ENCODE results near the gene TXNDC16. TPM values are rescaled to one million over a fixed set of nuclear protein-coding genes. Genes with fewer than 3 reads are reported as not detected.
"Not testable (repeated sequence)": the region's sequence is repeated elsewhere in the genome, so short reads cannot be mapped to it uniquely, and the experiment has no call there.

TXNDC16 gene
- total RNA-seq, 2 donors from 2014 or later = 5.0 to 9.9 TPM

DNA sequence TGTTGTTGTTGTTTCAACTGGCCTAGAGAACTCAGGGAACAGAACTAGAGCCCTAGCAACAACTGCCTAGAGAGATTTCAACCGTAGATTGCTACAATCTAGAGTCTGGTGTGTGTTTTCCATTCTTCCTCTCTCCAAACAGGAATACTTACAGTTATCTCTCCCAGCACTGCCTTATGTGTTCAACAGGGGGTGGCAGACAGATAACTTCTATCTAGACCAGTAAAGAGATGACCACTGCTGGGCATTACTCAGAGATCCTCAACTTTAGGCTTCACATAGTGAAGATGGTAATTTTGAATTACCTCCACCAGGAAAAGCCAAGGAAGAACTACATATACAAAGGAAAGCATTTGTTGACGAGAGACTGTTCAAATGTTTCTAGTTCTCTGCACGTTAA lies 4.8 kb downstream of the TXNDC16 start:
- intact Hi-C loops (cut with DNase I) = no loop called here
- no peak for DNase-seq (ENCODE audit: low spot score)

DNA sequence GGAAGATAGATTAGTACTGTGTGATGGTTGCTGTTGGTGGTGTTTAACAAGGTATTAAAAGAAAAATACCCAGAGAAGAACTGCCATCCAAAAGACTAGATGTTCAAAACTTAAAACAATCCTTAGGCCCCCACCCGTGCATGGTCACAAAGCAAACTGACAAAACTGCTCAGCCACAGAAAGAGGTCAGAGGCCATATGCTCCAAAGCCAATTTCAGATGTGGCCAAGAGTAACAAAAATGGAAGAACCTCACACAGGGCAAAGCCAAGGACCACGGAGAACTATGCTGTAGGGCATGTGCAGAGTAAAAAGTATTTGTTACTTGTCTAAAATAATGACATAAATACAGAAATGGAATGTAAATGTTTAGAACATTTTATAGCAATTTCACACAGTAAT lies 5.3 kb downstream of the TXNDC16 start:
- intact Hi-C loops (cut with DNase I) = no loop called here
- no peak for DNase-seq (ENCODE audit: low spot score)

DNA sequence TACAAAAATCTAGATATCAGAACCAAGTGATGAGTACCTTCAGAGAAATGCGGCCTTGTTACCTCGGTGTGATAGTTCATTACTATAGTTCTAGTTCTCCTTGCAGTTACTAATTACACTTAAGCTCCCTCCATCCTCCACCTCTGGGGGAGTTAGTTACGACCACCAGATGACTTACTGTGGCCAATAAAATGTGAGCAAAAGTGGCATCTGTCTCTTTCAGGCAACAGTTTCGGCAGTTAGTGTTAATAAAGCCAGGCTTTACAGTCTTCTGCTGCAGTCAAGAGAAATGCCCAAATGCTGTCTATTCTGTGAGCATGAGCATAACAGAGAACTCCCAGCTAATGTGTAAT lies 6.0 kb downstream of the TXNDC16 start:
- intact Hi-C loops (cut with DNase I) = no loop called here
- no peak for DNase-seq (ENCODE audit: low spot score)

DNA sequence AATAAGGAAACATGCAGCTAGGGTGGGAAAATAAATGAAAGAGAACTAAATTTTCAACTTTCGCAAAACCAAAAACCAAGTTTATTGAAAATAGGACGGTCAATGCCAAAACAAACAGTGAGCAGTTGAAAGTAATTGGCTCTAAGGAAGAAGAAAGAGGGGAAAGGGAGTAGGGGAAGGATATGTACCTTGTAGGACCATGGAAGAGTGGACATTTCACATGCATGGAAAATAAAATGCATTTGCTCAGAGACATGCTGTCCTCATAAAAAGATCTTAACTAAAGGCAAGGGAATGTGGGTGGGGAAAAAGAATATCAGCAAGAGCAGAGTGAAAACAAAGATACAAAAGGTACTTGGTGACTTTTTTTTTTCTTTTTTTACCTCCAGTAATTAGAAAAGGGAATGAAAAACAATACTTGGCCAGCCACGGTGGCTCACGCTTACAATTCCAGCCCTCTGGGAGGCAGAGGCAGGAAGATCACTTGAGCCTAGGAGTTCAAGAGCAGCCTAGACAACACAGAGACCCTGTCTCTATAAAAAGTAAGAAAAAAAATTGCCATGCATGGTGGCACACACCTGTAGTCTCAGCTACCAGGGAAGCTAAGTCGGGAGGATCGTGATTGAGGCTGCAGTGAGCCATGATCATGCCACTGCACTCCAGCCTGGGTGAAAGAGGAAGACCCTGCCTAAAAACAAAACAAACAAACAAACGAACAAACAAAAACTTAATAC lies 6.6 kb downstream of the TXNDC16 start:
- no peak for DNase-seq (ENCODE audit: low spot score)
- intact Hi-C loops (cut with DNase I) = no loop called here

DNA sequence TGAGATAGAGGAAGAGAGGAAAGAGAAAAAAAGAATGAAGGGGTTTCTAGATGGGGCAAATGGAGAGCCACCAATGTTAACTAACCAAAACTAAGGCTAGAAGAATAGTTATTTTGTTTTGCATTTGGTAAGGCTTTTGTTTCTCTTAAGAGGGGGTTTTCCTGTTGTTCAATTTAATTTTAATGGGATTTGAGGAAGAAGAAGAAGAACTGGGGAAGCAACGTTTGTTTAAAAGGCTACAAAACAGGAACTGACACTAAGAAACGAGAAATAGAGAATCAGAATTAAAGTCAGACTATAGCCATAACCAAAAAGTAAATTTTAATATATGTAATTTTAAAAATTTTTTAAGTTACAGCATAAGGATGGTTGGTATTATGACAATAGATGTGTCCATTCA lies 13.7 kb downstream of the TXNDC16 start:
- no peak for DNase-seq (ENCODE audit: low spot score)
- intact Hi-C loops (cut with DNase I) = no loop called here

DNA sequence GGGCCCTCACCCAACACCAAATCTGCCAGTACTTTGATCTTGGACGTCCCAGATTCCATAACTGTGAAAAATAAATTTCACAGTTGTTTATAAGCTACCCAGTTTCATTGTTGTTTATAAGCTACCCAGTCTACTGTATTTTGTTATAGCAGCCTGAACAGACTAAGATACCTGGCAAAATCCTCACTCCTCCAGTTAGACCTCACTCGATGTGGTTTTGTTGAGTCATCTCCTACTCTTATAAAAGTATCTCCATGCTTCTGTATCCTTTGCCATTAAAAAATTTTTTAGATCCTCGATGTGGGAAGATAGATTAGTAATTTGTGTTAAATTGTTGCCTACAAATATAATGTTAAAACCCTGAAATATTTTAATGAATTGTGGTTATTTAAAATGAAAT lies 16.0 kb downstream of the TXNDC16 start:
- no peak for DNase-seq (ENCODE audit: low spot score)
- intact Hi-C loops (cut with DNase I) = no loop called here

DNA sequence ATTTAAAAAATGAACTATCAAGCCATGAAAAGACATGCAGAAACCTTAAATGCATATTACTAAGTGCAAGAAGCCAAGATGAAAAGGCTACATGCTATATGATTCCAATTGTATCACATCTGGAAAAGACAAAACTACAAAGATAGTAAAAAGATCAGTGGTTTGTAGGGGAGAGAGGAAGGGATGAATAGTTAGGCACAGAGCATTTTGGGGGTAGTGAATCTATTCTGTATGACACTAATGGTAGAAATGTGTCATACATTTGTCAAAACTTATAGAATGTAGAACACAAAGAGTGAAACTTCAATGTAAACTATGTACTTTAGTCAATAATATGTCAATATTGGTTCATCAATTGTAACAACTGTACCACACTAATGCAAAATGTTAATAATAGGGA lies 20.8 kb downstream of the TXNDC16 start:
- intact Hi-C loops (cut with DNase I) = no loop called here
- no peak for DNase-seq (ENCODE audit: low spot score)

DNA sequence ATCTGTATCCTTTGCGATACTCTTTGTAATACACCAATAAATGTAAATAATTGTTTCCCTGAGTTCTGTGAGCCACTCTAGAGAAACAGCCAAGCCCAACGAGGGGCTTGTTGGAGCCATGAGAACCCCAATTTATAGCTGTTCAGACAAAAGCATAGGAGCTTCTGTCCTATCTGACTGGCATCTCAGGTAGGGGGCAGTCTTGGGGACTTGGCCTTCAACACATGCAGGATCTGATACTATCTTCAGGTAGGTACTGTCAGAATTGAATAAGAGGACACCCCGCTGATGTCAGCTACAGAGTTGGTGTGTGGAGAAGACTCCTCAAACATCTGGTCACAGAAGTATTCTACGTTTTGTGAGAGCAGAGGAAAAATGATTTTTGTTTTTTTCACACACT lies 25.3 kb downstream of the TXNDC16 start:
- DNase-seq (ENCODE audit: low spot score) = no peak

DNA sequence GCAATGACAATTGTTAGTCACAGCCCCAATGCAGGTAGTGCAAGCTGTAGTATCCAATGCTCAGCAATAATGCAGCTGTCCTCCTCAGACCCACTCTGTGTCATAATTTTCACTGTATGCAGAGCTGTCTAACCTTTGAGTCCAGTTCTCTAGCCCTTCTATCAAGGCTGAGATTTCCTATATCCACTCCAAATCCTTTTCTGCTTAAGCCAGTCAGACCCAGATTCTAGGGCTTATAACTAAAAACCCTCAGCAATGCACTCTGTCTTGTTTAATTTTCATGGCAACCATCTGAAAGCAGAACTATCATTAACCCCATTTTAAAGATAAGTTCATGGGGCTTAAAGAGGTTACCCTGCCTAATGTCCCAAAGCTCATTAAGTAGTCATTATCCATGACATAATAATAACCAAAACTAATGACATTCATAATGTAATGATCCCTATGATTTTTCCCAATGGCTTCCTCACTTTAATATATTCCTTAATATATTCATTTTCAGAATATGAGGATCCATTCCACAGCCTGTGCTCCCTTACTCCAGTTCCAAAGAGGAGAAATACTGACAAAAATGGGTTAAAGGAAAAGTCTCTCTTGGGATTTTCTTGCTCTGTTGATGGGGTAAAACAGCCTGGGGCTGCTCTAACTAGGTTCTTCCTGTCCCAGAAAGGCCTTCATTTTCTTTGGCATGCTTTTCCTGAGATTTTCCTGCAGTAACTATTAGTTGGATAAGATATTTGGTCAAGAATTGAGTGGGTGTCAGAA lies 29.5 kb downstream of the TXNDC16 start:
- intact Hi-C loops (cut with DNase I) = no loop called here
- no peak for DNase-seq (ENCODE audit: low spot score)

More for the DNA sequence above, 25.3 kb downstream of the TXNDC16 start:
- intact Hi-C loops (cut with DNase I) = loop anchor here in 1 of 2 donors (2.0 kb wide), 1 partner anchor 14 kb away; no protein-coding TSS in a partner anchor

DNA sequence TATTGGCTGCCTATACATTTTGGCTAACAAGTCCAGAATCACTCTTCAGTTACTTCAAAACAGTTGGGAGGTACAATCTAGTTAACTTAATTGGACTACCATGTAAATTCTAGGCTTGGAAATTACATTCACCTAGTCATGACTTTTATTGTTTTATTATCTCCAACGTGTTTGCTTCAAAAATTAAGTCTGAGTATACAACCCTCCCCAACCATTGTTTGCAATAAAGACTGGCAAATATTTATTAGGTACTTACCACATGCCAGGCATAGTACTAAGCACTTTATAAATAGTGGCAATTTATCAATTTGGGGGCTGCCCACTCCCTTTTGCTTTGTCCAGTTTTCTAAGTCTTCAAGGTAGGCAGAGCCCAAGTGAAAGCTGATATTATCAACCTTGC lies 30.3 kb downstream of the TXNDC16 start:
- no peak for DNase-seq (ENCODE audit: low spot score)
- intact Hi-C loops (cut with DNase I) = no loop called here

DNA sequence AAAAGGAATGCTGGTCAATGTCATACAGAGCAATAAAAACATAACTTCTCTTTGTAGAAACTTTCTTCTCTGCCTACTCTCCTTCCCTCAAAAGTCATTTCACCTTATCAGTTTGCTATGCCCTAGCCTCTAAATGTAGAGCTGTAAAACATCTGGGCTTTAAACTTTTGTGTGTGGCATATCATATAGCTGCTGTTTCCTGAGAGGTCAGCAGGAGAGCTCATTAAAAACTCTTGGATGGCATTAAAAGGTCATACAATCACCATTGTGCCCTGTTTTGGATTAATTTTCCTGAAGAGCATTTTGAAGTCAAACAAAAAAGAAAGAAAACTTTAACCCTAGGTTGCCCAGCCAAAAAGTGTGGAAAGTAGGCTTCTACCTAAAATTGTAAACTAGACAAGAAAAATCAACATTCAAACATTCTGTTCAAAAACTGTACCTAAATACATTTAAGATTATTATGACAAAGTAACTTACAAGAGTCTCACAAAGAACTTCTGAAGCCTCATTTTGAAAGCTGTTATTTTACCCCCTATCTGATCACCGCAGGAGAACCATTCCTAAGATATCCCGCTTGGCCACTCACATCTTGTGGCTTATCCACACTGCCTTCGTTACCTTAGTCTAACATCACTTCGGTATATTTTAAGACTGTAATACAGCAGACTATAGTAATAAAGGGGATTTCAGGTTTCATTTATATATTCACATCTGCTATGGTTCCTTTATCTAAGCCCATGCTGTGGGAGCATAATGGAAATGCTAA lies 38.1 kb downstream of the TXNDC16 start:
- no peak for DNase-seq (ENCODE audit: low spot score)
- intact Hi-C loops (cut with DNase I) = no loop called here

DNA sequence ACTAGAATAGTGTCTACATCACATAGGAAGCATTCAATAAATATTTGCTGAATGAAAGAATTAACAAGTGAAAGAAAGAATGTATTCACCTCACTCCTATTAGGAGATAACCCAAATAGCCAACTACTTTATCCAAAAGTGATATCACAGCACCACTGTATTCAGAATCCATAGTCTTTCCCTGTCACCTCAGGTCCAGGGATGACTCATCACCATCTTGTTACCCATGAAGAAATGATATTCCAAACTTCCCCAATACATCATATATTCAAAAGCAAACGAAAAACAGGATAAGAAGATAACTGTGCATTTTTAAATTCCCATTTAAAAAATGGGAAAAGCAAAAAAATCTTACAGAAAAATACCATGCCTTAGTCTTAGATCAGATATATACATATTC lies 39.1 kb downstream of the TXNDC16 start:
- intact Hi-C loops (cut with DNase I) = loop anchor here in 1 of 2 donors (2.0 kb wide), 1 partner anchor 14 kb away; no protein-coding TSS in a partner anchor
- no peak for DNase-seq (ENCODE audit: low spot score)

DNA sequence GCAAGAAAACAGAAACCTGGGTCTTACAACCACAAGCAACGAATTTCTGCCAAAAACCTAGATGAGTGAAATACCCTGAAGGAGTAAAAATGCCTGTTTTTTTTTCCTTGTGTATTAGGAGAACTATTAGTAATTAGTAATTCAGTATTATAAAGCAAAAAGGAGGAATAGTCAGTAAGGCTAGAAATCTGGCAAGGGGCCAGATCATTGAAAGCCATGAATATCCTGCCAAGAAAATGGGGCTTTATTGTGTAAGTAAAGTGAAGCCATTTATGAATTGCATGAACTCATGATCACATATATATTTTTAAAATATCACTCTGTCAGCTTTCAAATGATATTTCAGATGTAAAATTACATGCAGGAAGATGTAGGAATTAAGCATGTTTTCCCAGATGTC lies 57.9 kb downstream of the TXNDC16 start:
- intact Hi-C loops (cut with DNase I) = no loop called here

DNA sequence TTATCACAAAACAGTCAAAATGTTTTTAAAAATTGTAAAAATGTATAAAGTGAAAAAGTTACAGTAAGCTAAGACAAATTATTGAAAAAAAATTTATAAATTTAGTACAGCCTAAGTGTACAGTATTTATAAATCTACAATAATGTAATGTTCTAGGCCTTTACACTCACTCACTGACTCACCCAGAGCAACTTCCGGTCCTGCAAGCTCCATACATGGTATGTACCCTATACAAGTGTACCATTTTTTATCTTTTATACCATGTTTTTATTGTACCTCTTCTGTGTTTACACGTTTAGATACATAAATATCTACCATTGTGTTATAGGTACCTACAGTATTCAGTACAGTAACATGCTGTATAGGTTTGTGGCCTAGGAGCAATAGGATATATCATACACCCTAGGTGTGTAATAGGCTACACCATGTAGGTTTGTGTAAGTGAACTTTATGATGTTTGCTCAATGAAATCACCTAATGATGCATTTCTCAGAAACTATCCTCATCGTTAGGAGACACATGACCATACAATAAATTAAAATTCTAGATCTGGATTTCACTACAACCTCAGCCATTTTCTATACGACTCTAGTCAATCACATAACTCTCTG lies 66.8 kb downstream of the TXNDC16 start:
- DNase-seq (ENCODE audit: low spot score) = no peak
- intact Hi-C loops (cut with DNase I) = no loop called here

More for the DNA sequence above, 57.9 kb downstream of the TXNDC16 start:
- DNase-seq (ENCODE audit: low spot score) = no peak

DNA sequence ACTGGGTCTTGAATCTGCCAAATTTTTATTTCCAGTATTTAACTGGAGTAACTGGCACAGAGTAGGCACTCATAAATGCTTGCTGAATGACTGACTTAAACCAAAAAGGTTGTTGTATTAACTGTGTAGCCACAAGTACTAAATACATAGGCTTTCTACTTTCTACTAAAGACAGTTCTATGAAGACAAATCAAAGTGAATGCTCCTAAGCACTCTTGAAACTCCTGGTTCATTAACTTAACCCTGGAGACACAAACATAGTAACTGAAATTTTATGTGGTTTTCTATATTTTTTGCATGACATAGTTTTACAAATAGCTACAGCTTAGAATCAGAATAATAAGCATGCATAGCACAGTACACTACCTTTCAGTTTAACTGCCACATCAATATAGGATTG lies 70.4 kb downstream of the TXNDC16 start:
- intact Hi-C loops (cut with DNase I) = no loop called here
- DNase-seq (ENCODE audit: low spot score) = no peak

DNA sequence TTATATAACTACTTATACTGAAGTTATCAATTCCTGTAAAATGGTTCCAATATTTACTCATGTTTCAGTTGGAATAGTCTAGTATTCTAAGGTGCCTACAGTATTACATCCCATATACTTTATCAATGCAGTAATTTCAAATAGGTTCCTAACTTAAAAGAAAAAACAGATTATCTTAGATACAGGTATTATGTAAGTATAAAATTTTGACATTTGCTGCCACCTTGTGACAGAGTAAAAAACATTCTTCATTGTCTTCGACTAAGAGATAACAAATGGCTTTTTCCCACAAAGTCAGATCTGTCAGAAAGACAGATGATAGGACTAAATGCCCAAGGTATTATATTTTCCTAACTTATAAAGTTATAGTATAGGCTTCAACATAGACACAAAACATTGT lies 78.7 kb downstream of the TXNDC16 start:
- no peak for DNase-seq (ENCODE audit: low spot score)
- intact Hi-C loops (cut with DNase I) = loop anchor here (5.0 to 10.0 kb wide), 3 partner anchors 159 to 479 kb away; partner anchors contain the start of gene PTGER2 (in 1 of the 2)

DNA sequence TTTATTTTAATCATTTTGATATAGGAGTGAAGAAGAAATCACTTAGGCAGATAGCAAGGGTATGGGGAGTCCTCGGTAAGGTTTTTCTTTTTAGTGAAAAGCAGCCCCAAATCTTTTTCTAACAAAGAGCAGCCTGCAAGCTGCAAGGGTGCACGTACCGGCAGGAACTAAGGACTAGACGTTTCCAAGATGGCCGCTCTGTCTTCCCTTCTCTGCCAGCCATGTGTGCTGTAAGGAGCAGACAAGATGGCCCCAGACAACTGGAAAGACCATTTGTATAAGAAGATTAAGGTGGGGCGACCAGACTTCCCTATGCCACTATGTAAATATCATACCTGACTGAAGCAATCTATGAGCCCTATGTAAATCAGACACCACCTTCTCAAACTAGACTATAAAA lies 79.6 kb downstream of the TXNDC16 start:
- no peak for DNase-seq (ENCODE audit: low spot score)
- intact Hi-C loops (cut with DNase I) = loop anchor here (5.0 to 10.0 kb wide), 3 partner anchors 158 to 478 kb away; partner anchors contain the start of gene PTGER2 (in 1 of the 2)

DNA sequence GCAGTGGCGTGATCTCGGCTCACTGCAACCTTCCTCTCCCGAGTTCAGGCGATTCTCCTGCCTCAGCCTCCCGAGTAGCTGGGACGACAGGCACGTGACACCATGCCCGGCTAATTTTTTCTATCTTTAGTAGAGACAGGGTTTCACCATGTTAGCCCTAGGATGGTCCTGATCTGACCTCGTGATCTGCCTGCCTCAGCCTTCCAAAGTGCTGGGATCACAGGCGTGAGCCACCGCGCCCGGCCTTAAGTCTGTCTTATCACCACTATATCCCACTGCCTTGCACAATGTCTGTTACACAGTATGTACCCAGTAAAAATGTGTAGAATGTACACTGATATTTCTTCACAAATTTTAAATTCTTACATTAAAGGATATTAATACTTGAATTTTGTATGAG lies 80.1 kb downstream of the TXNDC16 start:
- intact Hi-C loops (cut with DNase I) = loop anchor here (5.0 to 10.0 kb wide), 3 partner anchors 157 to 477 kb away; partner anchors contain the start of gene PTGER2 (in 1 of the 2)
- not testable (repeated sequence) for DNase-seq (ENCODE audit: low spot score)

DNA sequence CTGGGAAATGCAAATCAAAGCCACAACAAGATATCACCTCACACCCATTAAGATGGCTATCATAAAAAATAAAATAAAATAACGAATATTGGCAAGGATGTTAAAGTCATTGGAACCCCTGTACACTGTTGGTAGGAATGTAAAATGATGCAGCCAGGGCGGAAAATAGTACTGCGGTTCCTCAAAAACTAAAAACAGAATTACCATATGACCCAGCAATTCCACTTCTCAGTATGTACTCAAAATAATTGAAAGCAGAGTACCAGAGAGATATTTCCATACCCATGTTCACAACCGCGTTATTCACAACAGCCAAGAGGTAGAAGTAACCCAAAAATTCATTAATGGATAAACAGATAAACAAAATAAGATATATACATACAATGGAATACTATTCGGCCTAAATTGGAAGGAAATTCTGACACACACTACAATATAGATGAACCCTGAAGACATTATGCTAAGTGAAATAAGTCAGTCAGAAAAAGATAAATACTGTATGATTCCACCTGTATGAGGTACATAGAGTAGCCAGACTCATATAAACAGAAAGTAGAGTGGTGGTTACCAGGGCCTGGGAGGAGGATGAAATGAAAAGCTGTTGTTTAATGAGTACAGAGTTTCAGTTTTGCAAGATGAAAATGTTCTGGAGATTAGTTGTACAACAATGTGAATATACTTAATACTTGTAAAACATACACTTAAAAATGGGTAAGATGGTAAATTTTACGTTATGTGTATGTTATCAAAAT lies 84.6 kb downstream of the TXNDC16 start:
- DNase-seq (ENCODE audit: low spot score) = no peak
- intact Hi-C loops (cut with DNase I) = no loop called here
